Neuron (in vitro differentiated cells): ENCODE data around the gene ENO1.
"Not testable (repeated sequence)": the region's sequence is repeated elsewhere in the genome, so short reads cannot be mapped to it uniquely, and the experiment has no call there.

ENCODE experiments used
- H2AFZ ChIP-seq: one replicate; pipeline ENCODE4 v1.6.1; 2013; ENCODE audit warnings: low read depth, mild to moderate bottlenecking, inconsistent platforms, low read length, moderate library complexity
- H3K27me3 ChIP-seq: one replicate; pipeline ENCODE4 v1.6.1; 2013; ENCODE audit warnings: low read length; ENCODE audit not compliant: insufficient read depth
- H3K36me3 ChIP-seq: one replicate; pipeline ENCODE4 v1.6.1; 2013; ENCODE audit warnings: low read length; ENCODE audit not compliant: insufficient read depth
- H3K4me1 ChIP-seq: one replicate; pipeline ENCODE4 v1.6.1; 2013; ENCODE audit warnings: low read length; ENCODE audit not compliant: insufficient read depth
- H3K4me3 ChIP-seq: 2 replicates; pipeline ENCODE4 v1.5.1; 2013; ENCODE audit warnings: mild to moderate bottlenecking, low read length, moderate library complexity
- H3K9me3 ChIP-seq: one replicate; pipeline ENCODE4 v1.6.1; 2013; ENCODE audit warnings: low read length

ENO1 gene

GRCh38 chr1:8878448-8878697 lies at the start of gene ENO1:
ENO1 (minus strand) TSS chr1:8878686; CDS start chr1:8874908, 3,778 bp downstream.
- H3K4me3 ChIP-seq, result peak within 1 kb of the TSS; percentile 98
- H2AFZ ChIP-seq, result peak within 1 kb of the TSS; percentile 80
- no peaks in the 10 kb centered on the region for H3K27me3 ChIP-seq
- H3K9me3 ChIP-seq, result no peaks in the 10 kb centered on the region
- H3K4me1 ChIP-seq, result peaks cover 36% of the 10 kb centered on the region
- peaks cover 28% of the 10 kb centered on the region for H3K36me3 ChIP-seq

DNA sequence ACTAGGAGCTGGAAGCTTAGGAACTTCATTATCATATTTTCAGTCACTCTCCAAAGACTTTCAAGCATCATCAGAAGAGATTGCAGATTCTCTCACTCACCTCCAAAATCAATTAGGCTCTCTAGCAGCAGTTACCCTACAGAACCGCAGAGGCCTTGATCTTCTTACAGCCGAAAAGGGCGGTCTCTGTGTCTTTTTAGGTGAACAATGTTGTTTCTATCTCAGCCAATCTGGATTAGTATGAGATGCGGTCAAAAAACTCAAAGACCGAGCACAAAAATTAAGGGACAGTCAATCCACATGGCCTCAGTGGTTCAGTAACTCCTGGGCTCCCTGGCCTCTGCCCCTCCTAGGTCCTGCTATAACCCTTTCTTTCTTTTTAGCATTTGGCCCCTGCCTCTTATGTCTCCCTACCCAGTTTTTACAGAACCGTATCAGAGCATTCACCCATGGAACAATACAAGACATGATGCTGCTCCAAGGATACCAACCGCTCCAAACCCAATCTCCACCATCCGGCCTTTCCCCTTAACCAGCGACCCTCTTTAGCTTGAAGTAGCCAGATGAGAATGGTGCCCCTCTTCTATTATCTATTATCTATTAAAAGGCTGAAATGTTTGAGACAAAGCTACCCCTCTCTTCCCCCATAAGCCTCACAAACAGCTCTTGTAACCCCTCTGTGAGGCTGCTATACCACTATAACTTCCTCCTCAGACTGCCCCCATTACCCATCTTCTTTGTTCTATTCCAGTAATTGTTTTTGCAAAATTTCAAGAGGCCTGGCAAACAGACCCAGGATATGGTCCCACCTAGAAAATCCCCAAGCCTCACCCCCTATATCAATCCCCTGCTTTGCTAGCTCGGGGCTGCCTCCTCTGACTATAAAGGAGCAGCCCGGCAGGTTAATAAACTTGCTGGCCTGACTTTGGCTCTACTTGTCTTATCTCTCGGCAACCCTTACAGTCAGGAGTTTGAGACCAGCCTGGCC lies 48.5 kb upstream of the ENO1 start:
- no peaks in the 10 kb centered on the region for H3K36me3 ChIP-seq
- peaks cover 2% of the 10 kb centered on the region for H3K9me3 ChIP-seq

DNA sequence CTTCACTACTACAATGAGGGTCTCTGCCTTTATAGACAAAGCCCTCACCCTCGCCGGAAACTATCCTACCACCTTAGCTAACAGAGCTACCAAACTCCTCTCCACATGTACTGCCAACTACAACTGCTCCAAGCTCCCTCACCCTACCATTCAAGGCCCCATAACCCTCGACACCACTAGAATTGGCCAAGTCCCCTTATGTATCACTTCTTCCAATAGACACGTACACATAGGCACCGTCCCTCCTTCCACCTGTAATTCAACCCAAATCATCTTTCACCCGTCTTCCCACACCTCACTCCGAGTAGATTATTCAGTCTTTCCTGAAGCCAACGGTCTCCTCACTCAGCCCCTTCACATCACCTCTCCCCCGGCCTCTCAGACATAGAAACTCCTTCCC lies 47.5 kb upstream of the ENO1 start:
- peaks cover 12% of the 10 kb centered on the region for H3K27me3 ChIP-seq
- no peaks in the 10 kb centered on the region for H3K4me1 ChIP-seq
- H3K9me3 ChIP-seq, result peaks cover 4% of the 10 kb centered on the region
- H3K4me3 ChIP-seq, result no peak overlapping the region
- no peaks in the 10 kb centered on the region for H3K36me3 ChIP-seq
- H2AFZ ChIP-seq, result no peak overlapping the region

More for the DNA sequence above, 48.5 kb upstream of the ENO1 start:
- Histone ChIP-seq H2AFZ (no peak overlapping the region), H3K4me1 (no peaks in the 10 kb centered on the region), H3K4me3 (no peak overlapping the region), H3K27me3 (peaks cover 7% of the 10 kb centered on the region)

- Histone ChIP-seq H3K4me1 (no peaks in the 10 kb centered on the region), H2AFZ (no peak overlapping the region), H3K9me3 (peaks cover 4% of the 10 kb centered on the region), H3K27me3 (peaks cover 12% of the 10 kb centered on the region), H3K4me3 (no peak overlapping the region), H3K36me3 (no peaks in the 10 kb centered on the region)
Measured at GRCh38 chr1:8925406-8925805, 46.9 kb upstream of the ENO1 start.

- H3K4me3 ChIP-seq, result no peak overlapping the region
- H2AFZ ChIP-seq, result no peak overlapping the region
- peaks cover 4% of the 10 kb centered on the region for H3K9me3 ChIP-seq
- H3K36me3 ChIP-seq, result no peaks in the 10 kb centered on the region
- H3K27me3 ChIP-seq, result peaks cover 12% of the 10 kb centered on the region
- no peaks in the 10 kb centered on the region for H3K4me1 ChIP-seq
Measured at GRCh38 chr1:8922962-8923361, 44.5 kb upstream of the ENO1 start.

GRCh38 chr1:8917536-8917935 lies 39.0 kb upstream of the ENO1 start:
- H3K27me3 ChIP-seq, H3K36me3 ChIP-seq, H2AFZ ChIP-seq, H3K9me3 ChIP-seq, H3K4me3 ChIP-seq: not testable (repeated sequence)
- peaks cover 21% of the 10 kb centered on the region for H3K4me1 ChIP-seq

- Histone ChIP-seq H3K4me1 (peaks cover 21% of the 10 kb centered on the region), H3K4me3 (no peak overlapping the region), H3K36me3 (no peaks in the 10 kb centered on the region), H3K27me3 (no peaks in the 10 kb centered on the region), H2AFZ (no peak overlapping the region), H3K9me3 (peaks cover 2% of the 10 kb centered on the region)
Measured at GRCh38 chr1:8915446-8915845, 37.0 kb upstream of the ENO1 start.

GRCh38 chr1:8914466-8914865 lies 36.0 kb upstream of the ENO1 start:
- Histone ChIP-seq H3K27me3 (no peaks in the 10 kb centered on the region), H3K9me3 (peaks cover 2% of the 10 kb centered on the region), H3K4me3 (no peak overlapping the region), H2AFZ (no peak overlapping the region), H3K36me3 (no peaks in the 10 kb centered on the region), H3K4me1 (peaks cover 21% of the 10 kb centered on the region)

- H3K9me3 ChIP-seq, result peaks cover 2% of the 10 kb centered on the region
Measured at GRCh38 chr1:8913457-8913856, 35.0 kb upstream of the ENO1 start.

DNA sequence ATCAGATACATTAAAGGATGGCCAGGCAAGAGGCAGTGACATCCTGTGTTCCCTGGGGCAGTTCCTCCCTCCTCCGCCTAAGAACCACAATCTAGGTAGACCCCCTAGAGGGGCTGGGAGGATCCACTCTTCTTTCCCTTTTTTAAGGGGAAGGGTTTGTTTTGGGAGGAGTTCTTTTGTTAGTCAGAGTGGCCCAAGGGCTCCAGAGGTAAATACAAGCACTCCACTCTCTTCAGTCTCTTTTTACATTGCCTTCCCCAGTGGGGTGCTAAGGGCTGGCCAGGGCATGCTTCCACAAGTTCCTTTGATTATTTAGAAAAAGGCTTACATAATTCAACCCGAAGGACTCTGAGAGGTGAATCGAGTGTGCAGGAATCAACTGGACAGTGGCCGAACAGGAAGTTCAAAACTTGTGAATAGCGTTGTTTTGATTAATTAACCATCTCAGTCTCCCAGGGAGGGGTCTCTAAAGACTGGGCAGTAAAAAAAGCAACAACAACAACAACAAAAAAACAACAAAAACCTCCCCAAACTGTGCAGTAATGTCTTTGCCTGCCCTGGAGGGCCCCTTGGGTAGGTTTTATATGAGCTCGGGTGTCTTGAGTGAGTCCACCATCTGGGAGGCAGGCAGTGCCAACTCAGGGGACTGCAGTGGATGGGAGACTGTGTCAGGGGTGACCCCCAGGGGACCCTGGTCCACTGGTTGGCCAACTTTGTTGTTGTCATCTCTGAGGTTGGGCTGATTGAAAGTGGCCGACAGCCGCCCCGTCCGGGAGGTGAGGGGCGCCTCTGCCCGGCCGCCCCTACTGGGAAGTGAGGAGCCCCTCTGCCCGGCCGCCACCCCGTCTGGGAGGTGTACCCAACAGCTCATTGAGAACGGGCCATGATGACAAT lies 33.2 kb upstream of the ENO1 start:
- H3K27me3 ChIP-seq, result no peaks in the 10 kb centered on the region
- no peak overlapping the region for H3K4me3 ChIP-seq
- no peak overlapping the region for H2AFZ ChIP-seq
- H3K36me3 ChIP-seq, result no peaks in the 10 kb centered on the region
- peaks cover 28% of the 10 kb centered on the region for H3K4me1 ChIP-seq
- H3K9me3 ChIP-seq, result peaks cover 2% of the 10 kb centered on the region

More at GRCh38 chr1:8913457-8913856, 35.0 kb upstream of the ENO1 start:
- Histone ChIP-seq H3K27me3 (no peaks in the 10 kb centered on the region), H3K4me3 (no peak overlapping the region), H3K4me1 (peaks cover 26% of the 10 kb centered on the region), H2AFZ (no peak overlapping the region), H3K36me3 (no peaks in the 10 kb centered on the region)

- Histone ChIP-seq H3K4me3 (no peak overlapping the region), H3K4me1 (peaks cover 24% of the 10 kb centered on the region), H3K9me3 (peaks cover 2% of the 10 kb centered on the region), H3K27me3 (no peaks in the 10 kb centered on the region), H3K36me3 (no peaks in the 10 kb centered on the region), H2AFZ (no peak overlapping the region)
Measured at GRCh38 chr1:8910914-8911313, 32.4 kb upstream of the ENO1 start.

DNA sequence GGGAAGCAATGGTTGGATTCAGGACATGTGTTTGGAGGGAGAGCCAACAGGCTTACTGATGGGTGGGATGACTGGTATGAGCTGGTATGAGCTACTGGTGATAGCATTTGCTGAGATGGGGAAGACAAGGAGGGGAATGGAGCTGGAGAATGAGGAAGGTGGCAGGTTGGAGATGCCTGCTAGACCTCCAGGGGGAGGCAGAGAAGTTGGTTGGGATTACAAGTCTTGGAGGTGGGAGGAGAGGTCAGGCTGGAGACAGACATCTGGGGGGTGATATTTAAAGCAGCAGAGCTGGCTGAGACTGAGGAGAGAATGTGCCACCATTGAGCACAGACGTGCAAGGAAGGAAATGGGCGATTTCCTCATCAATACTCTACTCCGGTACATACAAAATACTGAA lies 31.8 kb upstream of the ENO1 start:
- Histone ChIP-seq H3K9me3 (peaks cover 2% of the 10 kb centered on the region), H2AFZ (no peak overlapping the region), H3K4me1 (peaks cover 18% of the 10 kb centered on the region), H3K27me3 (no peaks in the 10 kb centered on the region), H3K4me3 (no peak overlapping the region), H3K36me3 (no peaks in the 10 kb centered on the region)
